Stimulated activated CD4-positive, alpha-beta T cell treated with anti-CD3 and anti-CD28 coated beads, Interleukin-2, amount 100 ng/mL, for 48 hours (primary cell): ENCODE data around the gene LCP2.

ENCODE experiments used
- DNase-seq, 2 donors: peaks; one replicate each; pipeline ENCODE4 v3.0.0-alpha.2; 2020

Gene LCP2

DNA sequence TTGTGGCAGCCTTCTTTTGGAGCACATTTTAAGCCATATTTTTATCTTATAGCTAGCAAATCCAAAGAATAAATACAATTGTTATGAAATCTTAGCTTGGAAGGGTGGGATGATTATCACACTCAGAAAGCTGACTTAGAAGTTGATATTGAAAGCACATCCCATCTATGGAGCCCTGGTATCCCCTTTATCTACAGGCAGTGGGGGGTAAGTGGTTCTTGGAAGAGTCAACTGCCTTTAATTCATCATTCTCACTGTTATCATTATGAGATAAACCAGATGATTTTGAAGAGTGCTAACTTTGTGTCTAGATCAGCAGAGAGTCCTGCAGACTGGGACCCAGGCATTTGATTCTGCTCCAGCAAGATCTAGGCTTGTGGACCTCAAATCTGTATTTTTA, 3.0 kb downstream of the LCP2 start:
- no peak for DNase-seq

DNA sequence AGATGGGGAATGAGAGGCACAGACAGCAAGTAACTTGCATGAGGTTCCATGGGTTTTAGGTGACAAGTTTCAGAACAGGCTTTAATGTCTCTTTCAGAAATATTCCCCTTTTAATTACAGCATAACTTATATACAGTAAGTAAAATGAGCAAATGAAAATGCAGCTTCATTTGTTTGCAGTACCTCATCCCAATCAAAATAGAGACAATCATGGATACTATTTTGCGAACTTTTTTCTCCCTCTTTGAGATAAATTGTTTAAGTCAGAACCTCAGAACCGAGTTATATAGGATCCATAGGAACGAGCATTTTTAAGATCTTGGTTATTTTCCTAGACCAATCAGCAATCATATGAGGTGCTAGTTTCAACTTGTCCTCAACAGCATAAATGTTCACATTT, 3.5 kb downstream of the LCP2 start:
- DNase-seq = no peak

DNA sequence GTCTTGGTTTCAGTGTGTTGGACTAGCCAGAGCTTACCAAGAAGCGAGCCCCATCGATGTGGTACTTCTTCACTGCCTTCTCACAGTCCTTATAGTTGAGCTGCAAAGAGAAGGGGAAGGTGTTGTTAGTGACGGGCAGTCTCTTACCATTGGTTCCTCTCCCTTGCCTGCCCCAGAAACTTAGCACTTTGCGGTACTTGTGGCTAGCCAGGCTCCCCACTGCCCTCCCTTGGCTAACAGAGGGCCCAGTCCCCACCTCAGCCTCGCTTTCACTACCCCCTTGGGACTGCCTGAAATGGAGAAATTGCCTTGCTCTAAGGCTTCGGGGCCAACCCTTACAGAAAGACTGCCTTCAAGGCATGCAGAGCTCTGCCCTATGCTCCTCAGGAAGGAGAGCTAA, 4.3 kb downstream of the LCP2 start:
- DNase-seq = no peak

DNA sequence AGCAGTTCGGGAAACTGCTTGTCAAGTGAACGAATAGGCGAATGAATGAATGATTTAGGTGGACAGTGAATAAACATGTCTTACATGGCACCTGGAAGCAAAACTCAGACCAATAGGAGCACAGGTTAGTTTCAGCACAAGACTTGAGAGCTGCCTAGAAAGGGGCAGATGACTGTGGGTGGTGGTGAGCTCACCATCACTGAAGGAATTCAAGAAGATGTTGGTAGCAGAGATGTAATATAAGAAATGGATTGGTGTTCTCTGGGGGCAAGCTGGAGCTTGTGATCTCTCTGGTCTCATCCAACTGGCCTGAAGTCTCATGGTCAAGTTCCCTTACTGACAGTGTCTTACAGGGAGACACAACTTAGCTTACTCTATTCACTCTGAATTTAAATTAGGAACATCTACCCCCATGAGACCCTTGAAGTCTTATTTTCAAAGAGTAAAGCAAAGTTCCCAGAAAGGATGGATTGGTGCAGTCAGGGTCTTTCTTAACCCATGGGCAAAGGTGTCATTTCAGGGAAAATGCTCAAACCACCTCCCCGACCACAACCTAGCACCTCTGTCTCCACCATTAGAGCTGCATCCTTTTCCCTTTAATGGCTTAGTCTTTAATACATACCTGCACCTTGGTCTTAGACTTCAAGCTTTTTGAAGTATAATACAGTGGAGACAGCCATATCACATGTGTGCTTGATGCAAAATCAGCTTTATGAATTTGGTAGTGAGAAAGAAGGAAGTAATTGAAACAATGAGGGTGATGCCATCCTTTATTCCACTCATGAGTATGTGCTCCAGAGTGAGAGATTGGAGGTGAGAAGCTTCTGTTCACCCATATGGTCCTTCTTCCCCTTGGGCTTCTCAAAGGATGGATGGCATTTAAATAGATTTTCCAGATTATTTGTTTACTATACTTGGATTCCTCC, 5.1 kb downstream of the LCP2 start:
- DNase-seq = no peak

DNA sequence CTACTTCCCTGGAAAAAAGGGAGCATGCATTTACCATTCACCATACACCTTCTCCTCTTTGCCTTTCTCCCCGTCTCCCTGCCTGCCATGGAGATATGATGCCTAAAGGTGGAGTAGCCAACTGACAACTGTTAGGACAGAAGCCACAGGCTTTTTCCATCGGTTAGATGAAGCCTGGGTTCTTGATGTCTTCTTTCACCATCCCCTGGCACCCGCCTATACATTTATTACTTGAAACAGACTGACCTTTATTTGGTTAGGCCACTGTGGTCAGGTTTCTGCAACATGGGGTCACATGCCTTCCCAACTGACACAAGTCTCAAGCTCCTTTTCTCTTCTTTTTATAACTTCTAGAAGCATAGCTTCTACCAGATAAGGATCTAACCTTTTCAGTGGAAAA, 7.1 kb downstream of the LCP2 start:
- DNase-seq = no peak

DNA sequence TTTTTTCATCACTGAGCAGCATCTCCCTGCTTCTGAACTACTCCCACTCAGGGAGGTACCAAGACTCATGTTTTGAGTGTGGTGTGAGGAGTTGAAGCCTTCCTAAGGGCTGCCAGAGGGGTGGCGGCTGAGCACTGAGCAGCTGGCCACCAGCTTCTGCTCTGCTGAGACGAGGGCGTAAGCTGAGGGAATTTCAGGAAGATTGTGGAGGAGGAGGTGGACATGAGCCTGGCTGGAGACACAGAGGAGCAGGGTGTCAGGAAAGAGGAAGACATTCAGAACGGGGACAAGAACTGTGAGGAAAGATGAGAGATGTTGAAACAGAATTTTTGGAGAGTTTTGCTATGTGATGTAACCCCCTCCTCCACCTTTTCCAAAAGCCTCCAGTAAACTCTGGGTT, 7.8 kb downstream of the LCP2 start:
- no peak for DNase-seq

DNA sequence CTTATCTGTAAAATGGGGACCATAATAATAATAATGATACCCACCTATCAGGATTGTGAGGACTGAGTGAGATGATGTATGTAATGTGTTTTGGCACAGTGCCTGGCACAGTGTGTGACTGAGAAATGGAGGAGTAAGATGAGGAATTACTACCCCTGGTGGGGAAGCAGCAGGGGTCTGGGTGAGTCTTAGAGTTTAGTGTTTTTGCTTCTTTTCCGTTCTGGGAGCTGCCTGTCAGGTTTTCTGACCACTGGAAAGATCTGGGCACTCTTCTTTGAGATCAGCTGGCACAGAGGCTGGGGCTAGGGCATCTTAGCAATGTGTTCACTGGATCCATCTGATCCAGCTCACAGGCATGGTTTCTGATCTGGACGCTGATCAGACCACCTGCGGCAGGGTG, 8.5 kb downstream of the LCP2 start:
- no peak for DNase-seq

DNA sequence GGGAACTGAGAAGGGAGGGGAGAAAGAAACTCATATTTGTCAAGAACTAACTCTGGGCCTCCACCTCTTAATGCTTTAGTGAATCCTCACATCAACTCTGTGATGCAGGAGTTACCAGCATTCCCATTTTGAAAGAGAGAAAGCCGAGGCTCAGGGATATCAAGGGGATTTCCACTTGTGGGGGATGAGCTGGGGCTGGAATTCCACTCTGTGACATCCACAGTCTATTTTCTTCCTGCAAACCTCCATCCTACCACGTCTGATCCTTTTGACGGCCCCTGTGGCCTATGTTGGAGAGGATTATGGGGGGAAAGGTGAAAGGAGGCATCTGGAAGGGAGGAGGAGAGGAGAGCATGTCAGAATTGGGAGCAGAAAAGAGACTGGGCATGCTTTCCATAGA, 9.0 kb downstream of the LCP2 start:
- DNase-seq = no peak

DNA sequence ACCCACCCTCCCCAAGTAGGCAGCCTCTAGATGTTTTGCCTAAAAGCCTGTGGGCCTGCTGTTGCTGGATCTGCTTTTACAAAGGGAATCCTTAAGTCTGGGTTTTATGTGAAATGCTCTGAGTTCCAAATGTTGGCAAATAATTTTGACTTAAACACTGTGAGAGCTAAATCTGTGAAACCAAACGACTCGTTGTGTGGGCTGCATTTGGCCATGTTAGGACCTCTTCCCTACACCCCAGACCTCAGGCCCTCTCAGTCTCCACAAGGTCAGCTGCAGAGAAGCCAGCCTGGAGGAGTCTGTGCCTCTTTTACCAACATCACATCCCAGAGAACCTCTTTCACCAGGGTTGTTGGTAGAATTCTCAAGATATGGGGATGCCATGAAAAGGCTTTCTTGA, 9.4 kb downstream of the LCP2 start:
- DNase-seq = no peak

DNA sequence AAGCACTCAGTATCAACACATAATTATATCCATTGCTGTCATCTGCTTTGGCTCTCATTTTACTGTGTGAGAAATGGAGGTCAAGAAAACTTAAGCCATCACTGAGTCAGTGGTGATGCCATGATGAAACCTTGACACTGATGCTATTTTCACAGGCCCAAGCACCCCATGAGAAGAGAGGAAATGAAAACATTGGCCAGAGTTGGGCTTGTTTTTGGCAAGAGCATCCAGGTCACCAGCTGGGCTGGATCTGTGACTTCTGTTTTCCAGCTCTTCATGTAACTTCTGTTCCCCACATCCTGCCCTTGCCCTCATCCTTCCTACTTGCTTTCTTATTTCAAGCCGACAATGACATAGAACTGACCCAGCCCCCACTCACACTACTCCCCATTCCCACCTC, 10.0 kb downstream of the LCP2 start:
- DNase-seq = no peak

DNA sequence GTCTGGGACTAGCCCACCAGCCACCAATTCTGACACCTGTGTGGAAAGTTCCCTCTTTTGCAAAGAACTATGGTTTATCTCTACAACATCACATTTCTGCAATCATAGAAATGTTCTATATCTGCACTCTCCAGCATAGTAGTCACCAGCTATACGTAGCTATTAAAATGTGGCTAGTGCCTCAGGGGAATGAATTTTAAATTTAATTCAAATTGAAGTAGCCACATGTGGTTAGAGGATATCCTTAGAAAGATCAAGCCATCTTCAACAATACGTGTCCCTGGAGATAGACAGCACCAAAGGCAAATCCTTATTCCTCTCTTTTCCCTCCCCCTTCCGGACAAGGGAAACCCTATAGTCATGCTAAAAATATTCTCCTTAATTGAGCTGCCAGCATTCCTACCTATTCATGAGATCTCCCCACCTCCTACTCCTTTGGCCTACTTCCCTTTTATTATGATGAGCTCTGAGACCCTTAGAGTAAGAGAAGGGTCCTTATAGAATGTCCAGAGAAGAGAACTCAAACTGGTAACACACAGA, 11.1 kb downstream of the LCP2 start:
- no peak for DNase-seq

DNA sequence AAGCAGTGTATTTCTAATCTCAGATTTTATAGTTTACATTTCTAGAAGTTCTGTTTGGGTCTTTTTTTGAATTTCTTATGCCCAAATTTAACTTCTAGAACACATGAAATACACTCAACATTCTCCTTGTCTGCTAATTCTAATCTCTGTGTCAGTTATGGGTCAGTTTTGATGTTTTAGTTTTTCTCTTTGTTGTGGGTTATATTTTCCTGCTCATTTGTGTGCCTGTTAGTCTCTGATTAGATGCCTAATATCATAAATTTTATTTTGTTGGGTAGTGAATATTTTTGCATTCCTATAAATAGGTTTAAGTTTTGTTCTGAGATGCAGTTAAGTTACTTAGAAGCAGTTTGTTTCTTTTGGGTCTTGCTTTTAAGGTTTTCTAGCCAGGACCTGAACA, 12.4 kb downstream of the LCP2 start:
- no peak for DNase-seq

DNA sequence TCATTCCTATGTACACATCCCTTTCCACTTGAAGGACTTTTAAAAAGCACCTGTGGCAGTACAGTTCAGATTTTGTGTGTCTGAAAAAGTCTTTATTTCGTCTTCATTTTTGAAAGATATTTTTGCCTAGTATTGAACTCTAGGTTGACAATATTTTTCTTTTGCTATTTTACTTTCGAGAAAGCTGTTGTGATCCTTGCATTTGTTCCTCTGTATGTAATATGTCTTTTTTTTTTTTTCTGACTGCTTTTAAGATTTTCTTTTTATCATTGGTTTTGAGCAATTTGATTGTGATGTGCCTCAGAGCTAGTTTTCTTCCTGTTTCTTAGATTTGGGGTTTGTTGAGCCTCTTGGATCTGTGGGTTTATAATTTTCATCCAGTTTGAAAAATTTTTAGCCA, 13.3 kb downstream of the LCP2 start:
- DNase-seq = no peak

DNA sequence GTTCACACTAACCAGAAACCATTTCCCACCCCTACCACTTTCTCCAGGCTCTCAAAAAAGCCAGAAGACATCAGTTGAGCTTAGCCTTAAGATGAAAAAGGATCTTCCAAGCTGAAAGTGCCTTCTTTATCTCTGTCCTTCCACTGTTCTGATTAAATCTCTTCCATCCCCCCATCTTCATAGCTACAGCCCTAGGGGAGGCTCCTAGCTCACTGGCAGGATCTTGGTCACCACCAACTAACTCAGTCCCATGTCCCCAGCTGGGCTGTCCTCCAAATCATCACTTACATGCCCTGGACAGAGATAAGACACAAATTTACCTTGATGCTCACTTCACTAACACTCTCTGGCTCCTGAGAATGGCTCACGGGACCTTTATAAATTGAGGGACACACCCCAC, 14.3 kb downstream of the LCP2 start:
- DNase-seq = no peak

DNA sequence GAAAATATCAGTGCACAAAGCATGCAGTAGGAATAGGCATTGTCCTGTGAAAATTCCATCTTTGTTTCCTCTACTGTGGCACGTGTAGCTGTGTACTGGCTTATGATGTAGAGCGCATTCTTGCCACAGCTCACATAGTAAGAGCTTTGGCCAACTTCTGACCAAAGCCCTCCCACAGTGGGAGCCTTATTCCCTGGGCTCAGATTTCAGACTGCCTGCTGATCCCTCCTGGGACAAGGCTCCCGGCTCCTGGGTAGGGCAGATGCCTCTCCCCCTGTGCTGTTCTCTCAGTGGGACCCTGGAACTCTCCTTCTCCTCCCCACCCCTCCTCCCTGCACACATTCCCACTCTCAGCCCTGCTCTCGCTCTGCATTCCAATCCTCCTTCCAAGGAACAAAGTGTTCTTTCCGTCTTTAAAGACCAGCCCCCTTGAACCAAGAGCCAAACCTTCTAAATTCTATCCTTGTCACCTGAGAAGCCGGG, 17.5 kb downstream of the LCP2 start:
- no peak for DNase-seq

DNA sequence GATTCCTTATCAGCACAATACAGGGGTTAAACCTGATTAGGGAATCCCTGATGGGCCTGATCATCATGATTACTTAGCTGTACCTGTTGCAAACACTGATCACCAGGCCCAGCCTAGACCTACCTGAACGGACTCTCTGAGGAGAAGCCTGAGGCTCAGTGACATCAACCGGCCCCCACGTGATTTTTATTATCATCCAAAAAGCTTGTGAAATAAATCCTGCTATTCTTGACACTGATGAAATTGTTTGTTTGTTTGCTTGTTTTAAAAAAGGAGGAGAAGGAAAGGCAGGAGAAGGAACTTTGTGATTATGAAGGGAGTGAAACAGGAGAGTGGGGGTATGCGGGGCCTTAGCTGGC, 18.1 kb downstream of the LCP2 start:
- DNase-seq = no peak

DNA sequence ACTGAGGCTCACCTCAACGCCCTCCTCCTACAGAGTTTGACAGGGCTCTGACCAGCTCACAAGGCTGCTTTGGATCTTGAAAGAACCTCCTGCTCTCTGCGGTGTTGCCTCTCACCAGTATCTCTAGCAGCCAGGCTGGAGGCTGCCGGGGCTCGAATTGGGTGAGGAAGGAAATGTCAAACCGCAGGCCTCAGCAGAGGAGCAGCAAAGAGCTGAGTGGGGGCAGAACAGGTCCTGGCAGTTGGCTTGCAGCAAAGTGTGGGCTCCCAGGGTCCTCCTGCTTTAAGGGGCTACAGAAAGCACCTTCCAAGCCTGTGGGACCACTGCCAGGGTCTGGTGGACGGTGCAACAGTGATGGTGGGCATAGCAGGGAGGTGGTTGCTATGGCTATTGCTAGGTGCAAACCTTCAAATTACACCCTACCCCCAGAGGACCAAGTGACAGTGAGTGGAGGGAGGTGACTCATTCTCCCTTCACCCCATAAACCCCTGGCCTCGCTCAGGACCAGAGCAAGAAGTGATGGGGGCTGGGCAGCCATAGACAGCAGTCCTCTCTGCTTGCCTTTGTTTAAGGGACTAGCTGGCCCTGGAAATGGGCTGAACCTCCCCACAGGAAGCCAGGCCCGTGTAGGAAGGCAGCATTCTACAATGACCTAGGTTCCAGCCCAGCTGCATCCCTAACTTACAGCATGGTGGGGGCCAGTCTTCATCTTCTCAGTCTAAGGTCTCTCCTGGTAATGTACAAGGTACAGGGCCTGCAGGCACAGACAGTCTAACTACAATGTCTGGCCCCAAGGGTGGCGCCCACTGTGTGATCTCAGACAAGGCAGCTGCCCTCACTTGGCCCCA, 18.7 kb downstream of the LCP2 start:
- DNase-seq = peak; percentile 68 to 73

DNA sequence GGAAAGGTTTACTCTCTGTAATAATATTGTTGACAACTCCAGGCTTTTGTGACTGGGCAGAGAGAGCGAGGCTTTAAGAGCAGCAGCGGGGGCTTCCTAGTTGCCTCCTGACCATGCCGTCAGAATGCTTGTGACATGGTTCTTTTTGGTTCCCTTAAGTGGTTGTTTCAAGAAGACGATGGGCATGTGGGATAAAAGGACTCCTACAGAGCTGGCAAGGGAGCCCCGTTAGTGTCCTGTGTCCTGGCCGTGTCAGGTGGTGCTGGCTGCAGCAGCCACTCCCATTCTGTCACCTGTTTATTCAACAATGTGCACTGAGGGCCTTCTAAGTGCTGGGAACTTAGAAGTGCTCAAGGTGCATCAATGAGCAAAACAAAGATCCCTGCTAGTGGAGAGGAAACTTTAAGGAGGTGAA, 19.7 kb downstream of the LCP2 start:
- no peak for DNase-seq

DNA sequence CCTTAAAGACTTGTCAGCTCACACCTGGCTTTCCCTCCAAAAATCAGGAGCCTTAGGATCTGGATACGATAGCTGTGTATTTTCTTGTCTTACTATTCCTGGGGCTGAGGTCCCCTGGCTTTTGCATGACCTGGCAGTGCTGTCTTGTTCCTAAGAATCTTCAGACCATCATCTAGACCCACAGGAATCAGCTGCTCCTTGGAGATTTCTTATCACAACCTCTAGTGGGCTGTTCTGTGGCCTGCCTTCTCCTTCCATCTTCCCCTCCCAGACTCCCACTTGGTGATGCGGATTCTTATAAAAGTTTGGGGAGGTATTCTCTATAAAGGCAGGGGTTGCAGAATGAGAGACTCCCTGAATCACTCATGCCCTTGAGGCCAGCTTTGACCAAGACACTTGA, 21.4 kb downstream of the LCP2 start:
- no peak for DNase-seq

DNA sequence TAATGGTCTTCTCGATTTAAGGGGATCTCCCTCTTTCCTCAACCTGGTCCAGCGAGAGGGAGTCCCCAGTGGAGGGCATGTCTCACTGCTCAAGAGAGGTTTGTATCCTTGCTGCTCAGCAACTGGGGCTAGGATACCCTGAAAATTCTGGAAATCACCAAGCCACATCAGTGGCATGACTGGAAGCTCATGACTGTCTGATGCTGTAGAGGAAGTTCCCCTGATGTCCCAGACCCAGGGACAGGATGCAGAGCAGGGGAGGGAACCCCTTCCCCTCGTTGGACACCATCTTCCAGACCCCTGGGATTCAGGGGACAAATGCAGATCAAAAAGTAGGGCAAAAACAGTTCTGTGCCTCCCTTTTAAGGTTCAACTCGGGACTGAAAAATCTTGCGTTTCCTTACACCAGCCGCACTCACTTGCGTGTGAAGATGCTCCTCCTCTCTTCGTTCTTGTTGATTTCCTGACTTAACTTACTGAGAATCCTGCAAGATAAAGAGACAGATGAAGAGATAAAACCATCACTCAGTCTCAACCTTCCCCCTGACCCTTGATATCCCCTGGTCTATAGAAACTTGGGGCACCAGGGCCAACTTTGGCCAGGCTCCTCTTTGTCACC, 22.1 kb downstream of the LCP2 start:
- DNase-seq = no peak

DNA sequence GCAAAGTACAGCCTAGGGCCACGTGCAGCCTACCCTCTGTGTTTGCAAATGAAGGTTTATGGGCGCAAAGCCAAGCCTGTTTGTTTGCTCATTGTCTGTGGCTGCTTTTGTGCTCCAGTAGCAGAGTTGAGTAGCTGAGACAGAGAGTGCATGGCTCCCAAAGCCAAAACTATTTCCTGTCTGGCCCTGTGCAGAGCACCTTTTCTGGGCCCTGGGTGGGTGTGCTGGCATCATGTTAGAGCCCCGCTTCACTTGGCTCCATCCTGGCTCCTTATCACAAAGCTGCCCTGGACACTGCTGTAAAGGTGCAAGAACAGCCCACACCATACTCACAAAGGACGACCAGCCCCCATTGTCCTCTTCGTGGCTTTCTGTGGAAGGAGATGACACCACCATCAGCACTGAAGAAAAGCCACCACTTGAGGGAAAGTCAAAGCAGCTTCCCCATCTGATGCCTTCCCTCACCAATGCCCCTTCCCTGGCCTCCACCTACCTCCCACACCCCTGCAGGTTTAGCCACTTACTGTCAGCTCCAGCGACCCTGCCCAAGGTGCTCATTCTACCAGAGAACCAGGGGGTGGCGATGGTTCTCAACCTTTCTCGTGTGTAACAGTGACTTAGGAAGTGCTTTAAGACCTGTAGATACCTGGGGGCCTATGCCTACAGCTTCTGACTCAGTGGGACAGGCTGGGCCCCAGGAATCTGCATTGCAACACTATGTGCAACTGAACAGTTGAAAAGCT, 23.4 kb downstream of the LCP2 start:
- no peak for DNase-seq

DNA sequence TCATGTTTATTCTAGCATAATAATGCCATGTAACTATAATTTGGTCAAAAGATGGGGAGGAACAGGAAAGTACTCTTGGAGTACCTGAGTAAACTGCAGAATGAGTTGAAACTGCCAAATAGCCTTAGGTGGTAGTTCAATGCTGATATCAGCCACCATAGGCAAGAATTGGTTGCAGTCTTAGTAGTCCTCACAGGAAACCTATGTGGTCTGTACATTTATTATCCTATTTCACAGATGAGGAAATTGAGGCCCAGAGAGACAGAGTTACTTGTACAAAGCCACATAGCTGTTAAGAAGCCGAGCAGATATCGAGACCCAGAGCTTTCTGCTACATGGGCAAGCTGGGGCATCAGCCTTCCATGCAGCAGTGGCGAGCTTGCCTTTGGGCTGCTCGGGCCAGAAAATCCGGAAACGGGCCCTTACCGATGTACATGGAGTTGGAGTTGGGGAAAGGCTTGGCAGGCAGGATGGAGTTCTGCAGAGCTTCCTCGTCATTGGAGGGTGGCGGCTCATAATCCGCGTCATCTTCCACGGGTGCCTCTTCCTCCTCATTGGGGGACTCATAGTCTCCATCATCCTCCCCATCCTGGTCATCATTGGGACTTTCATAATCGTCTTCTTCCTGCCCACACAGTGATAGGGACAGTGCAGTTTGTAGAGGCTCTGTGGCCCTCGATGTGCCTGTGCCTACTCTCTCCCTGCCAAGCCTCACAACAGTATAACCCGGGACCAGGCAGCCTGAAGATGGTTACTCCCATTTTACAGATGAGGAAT, 27.1 kb downstream of the LCP2 start:
- DNase-seq = no peak
